Nephron (organoid): ENCODE data around the gene KRTAP5-9.
"Not testable (repeated sequence)": the region's sequence is repeated elsewhere in the genome, so short reads cannot be mapped to it uniquely, and the experiment has no call there.

Experiments used
- H3K27ac Mint-ChIP-seq, 3 experiments: 2 replicates each; pipeline ENCODE4 v1.8.0; 2020; ENCODE audit warnings: mixed read lengths in 3 of 3, mild to moderate bottlenecking in 2 of 3, moderate library complexity in 1 of 3
- H3K27me3 Mint-ChIP-seq: 2 replicates; pipeline ENCODE4 v1.8.0; 2021; ENCODE audit warnings: low read depth, mild to moderate bottlenecking, moderate library complexity, mixed read lengths
- H3K36me3 Mint-ChIP-seq: 2 replicates; pipeline ENCODE4 v1.8.0; 2020; ENCODE audit warnings: low read depth, mixed read lengths
- H3K4me1 Mint-ChIP-seq: 2 replicates; pipeline ENCODE4 v1.8.0; 2020; ENCODE audit warnings: mixed read lengths
- H3K4me3 Mint-ChIP-seq, 3 experiments: 2 replicates each; pipeline ENCODE4 v1.8.0; 2020; ENCODE audit warnings: mild to moderate bottlenecking in 3 of 3, mixed read lengths in 3 of 3, moderate library complexity in 2 of 3
- H3K9me3 Mint-ChIP-seq: 2 replicates; pipeline ENCODE4 v1.8.0; 2020; ENCODE audit warnings: mixed read lengths
- TF ChIP-seq, protein P1 (sequence below), 3 experiments: fragments of 200-600 bp; sonication (generic); IDR thresholded peaks; one replicate each; pipeline ENCODE4 v1.5.0; 2021; ENCODE audit warnings: antibody characterized with exemption in 3 of 3; ENCODE audit not compliant: unreplicated experiment in 3 of 3

The KRTAP5-9 gene

GRCh38 chr11:71518506-71519471 lies 29.4 kb upstream of the KRTAP5-9 start:
- H3K27me3 Mint-ChIP-seq, result no peaks in the 10 kb centered on the region
- H3K27ac Mint-ChIP-seq, result no peak overlapping the region
- TF ChIP-seq, protein P1, sequence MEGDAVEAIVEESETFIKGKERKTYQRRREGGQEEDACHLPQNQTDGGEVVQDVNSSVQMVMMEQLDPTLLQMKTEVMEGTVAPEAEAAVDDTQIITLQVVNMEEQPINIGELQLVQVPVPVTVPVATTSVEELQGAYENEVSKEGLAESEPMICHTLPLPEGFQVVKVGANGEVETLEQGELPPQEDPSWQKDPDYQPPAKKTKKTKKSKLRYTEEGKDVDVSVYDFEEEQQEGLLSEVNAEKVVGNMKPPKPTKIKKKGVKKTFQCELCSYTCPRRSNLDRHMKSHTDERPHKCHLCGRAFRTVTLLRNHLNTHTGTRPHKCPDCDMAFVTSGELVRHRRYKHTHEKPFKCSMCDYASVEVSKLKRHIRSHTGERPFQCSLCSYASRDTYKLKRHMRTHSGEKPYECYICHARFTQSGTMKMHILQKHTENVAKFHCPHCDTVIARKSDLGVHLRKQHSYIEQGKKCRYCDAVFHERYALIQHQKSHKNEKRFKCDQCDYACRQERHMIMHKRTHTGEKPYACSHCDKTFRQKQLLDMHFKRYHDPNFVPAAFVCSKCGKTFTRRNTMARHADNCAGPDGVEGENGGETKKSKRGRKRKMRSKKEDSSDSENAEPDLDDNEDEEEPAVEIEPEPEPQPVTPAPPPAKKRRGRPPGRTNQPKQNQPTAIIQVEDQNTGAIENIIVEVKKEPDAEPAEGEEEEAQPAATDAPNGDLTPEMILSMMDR (IDR thresholded peaks at IDR 0.05; ENCODE audit: unreplicated experiment in 3 of 3), result no peak
- no peaks in the 10 kb centered on the region for H3K36me3 Mint-ChIP-seq
- H3K4me1 Mint-ChIP-seq, result peaks cover 8% of the 10 kb centered on the region
- H3K9me3 Mint-ChIP-seq, result peaks cover 13% of the 10 kb centered on the region
- no peak overlapping the region for H3K4me3 Mint-ChIP-seq

DNA sequence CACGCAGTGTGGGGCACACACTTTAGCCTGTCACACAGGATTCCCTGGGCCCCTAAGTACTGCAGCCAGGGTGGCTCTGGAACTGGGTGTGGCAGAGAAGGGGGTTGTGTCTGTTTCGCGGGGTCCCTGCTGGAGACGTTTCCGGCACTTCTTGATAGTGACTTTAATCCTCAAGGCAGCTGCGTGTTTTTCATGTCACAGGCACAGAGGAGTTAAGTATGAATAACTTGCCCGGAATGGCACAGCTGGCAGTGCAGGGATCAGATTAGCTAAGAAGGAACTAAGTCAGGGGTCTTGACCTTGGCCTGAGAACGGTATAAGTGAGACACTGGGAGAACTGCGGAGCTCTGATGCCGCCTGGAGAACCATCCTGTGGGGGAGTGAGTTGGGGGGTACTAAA lies 28.7 kb upstream of the KRTAP5-9 start:
- H3K4me3 Mint-ChIP-seq, result no peak overlapping the region
- H3K27me3 Mint-ChIP-seq, result no peaks in the 10 kb centered on the region
- TF ChIP-seq, protein P1 (IDR thresholded peaks at IDR 0.05; ENCODE audit: unreplicated experiment in 3 of 3), result no peak
- no peak overlapping the region for H3K27ac Mint-ChIP-seq
- peaks cover 11% of the 10 kb centered on the region for H3K9me3 Mint-ChIP-seq
- H3K36me3 Mint-ChIP-seq, result no peaks in the 10 kb centered on the region
- H3K4me1 Mint-ChIP-seq, result peaks cover 8% of the 10 kb centered on the region

GRCh38 chr11:71525188-71525937 lies 22.9 kb upstream of the KRTAP5-9 start:
- TF ChIP-seq, protein P1 (IDR thresholded peaks at IDR 0.05; ENCODE audit: unreplicated experiment in 3 of 3), result no peak
- Mint-ChIP-seq H3K36me3 (no peaks in the 10 kb centered on the region), H3K9me3 (peaks cover 11% of the 10 kb centered on the region), H3K27me3 (peaks cover 6% of the 10 kb centered on the region), H3K4me3 (no peak overlapping the region), H3K4me1 (peaks cover 4% of the 10 kb centered on the region), H3K27ac (no peak overlapping the region)

- Mint-ChIP-seq H3K27ac (no peak overlapping the region), H3K9me3 (peaks cover 11% of the 10 kb centered on the region)
- TF ChIP-seq, protein P1 (IDR thresholded peaks at IDR 0.05; ENCODE audit: unreplicated experiment in 3 of 3), result no peak
Measured at GRCh38 chr11:71525938-71526495, 22.2 kb upstream of the KRTAP5-9 start.

GRCh38 chr11:71526796-71527575 lies 21.2 kb upstream of the KRTAP5-9 start, which contains the start of gene KRTAP5-7:
Gene KRTAP5-7, plus strand, starts transcription at chr11:71527267. Its CDS starts 34 bp downstream, at chr11:71527301.
- not testable (repeated sequence) for H3K27me3 Mint-ChIP-seq, H3K27ac Mint-ChIP-seq, H3K4me1 Mint-ChIP-seq, H3K36me3 Mint-ChIP-seq, H3K9me3 Mint-ChIP-seq
- peak within 1 kb of the TSS in 1 of 3 experiments; percentile 32 for H3K4me3 Mint-ChIP-seq

More at GRCh38 chr11:71525938-71526495, 22.2 kb upstream of the KRTAP5-9 start:
- H3K4me3 Mint-ChIP-seq, result no peak overlapping the region
- H3K4me1 Mint-ChIP-seq, result peaks cover 4% of the 10 kb centered on the region
- H3K27me3 Mint-ChIP-seq, result peaks cover 6% of the 10 kb centered on the region
- no peaks in the 10 kb centered on the region for H3K36me3 Mint-ChIP-seq
